ENCODE results near the gene ELAC2. TPM values are rescaled to one million over a fixed set of nuclear protein-coding genes. Genes with fewer than 3 reads are reported as not detected.
"Not testable (repeated sequence)": the region's sequence is repeated elsewhere in the genome, so short reads cannot be mapped to it uniquely, and the experiment has no call there.

ELAC2 gene
- total RNA-seq, 2 experiments from 2014 or later = 63.1 to 64.2 TPM

- intact Hi-C loops (cut with micrococcal nuclease) = no loop called here
- no peak for DNase-seq
- Mint-ChIP-seq H3K4me1 (ENCODE audit: low read depth) (no peaks in the 10 kb centered on the region), H3K9me3 (no peaks in the 10 kb centered on the region), H3K27ac (no peak overlapping the region), H3K4me3 (no peak overlapping the region), H3K36me3 (no peaks in the 10 kb centered on the region), H3K27me3 (peaks cover 17% of the 10 kb centered on the region)
- POLR2A ChIA-PET = no interaction called here
- CTCF ChIA-PET = no interaction called here
Observed at GRCh38 chr17:12982224-12982623, 35.6 kb downstream of the ELAC2 start.

DNA sequence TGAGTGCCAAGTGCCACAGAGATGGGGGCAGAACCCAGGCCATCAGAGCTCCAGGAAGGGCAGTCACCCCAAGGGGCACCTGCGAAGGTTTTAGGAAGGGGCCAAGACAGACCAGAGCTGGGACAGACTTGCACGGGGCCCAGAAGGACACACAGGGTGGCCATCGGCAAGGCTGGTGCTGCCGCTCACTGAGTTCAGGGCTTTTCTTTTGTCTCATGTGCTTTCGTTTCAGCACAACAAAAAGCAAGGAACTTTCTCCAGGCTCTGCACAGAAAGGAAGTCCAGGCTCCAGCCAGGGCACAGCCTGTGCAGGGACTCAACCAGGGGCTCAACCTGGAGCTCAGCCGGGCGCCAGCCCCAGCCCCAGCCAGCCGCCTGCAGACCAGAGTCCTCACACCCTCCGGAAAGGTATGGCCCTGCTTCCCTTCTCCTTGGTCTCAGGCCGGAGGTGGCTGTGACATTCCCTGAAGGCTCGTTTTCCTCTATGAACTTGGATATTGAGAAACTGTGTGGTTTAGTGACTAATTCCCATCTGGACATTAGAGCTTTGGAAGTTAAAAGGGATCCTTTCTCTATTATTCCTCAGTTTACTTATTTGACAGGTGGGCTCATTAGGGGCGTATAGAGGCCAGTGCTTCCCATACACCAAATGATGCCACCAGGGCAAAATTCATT, 37.9 kb downstream of the ELAC2 start:
- no peak overlapping the region for H3K27ac Mint-ChIP-seq
- no peak overlapping the region for H3K4me3 Mint-ChIP-seq
- POLR2A ChIA-PET = no interaction called here
- CTCF ChIA-PET = interaction anchor here (1.7 kb wide), 1 partner anchor 24 kb away, joined by 4 read pairs; no protein-coding TSS in a partner anchor
- no peaks in the 10 kb centered on the region for H3K4me1 Mint-ChIP-seq (ENCODE audit: low read depth)
- H3K9me3 Mint-ChIP-seq = no peaks in the 10 kb centered on the region
- H3K27me3 Mint-ChIP-seq = peaks cover 23% of the 10 kb centered on the region
- H3K36me3 Mint-ChIP-seq = no peaks in the 10 kb centered on the region
- no peak for DNase-seq
- intact Hi-C loops (cut with micrococcal nuclease) = no loop called here

DNA sequence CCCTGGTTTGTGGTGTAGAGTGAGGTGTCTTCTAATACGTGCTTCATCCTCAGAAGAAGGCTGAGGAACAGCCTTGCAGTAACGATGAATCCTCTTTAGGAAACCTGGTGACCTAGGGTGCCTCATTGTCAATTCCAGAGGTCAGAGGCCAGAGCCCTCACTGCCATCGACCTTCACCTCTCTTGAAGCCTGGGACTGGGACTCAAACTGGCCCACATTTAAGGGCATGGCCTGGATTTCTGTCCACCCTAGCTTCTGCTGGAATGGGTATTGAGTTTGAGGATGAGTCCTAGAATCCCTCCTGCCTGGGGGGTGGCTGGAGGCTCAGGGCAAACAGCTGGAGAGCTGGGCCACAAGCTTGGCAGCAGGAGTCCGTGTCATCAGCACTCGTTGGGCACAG, 38.6 kb downstream of the ELAC2 start:
- Mint-ChIP-seq H3K27ac (no peak overlapping the region), H3K36me3 (no peaks in the 10 kb centered on the region), H3K4me1 (ENCODE audit: low read depth) (peaks cover 3% of the 10 kb centered on the region), H3K27me3 (peaks cover 25% of the 10 kb centered on the region), H3K4me3 (no peak overlapping the region), H3K9me3 (no peaks in the 10 kb centered on the region)
- no peak for DNase-seq
- ChIA-PET POLR2A (no interaction called here), CTCF (interaction anchor here (1.7 kb wide), 1 partner anchor 25 kb away, joined by 4 read pairs; no protein-coding TSS in a partner anchor)
- intact Hi-C loops (cut with micrococcal nuclease) = no loop called here

DNA sequence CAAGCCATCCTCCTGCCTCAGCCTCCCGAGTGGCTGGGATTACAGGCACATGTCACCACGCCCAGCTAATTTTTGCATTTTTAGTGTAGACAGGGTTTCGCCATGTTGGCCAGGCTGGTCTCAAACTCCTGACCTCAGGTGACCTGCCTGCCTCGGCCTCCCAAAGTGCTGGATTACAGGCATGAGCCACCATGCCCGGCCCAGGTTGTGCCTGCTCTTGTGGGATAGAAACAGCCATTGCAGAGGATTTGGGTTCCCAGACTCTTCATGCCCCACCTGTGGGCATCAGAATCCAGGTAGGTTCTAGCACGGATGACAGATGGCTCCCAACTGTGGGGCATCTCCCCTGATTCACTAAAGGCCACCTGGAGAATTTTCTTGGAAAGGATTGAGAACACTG, 39.0 kb downstream of the ELAC2 start:
- H3K27ac Mint-ChIP-seq; CTCF ChIA-PET; intact Hi-C loops (cut with micrococcal nuclease); H3K4me3 Mint-ChIP-seq; H3K4me1 Mint-ChIP-seq (ENCODE audit: low read depth); H3K36me3 Mint-ChIP-seq; DNase-seq; POLR2A ChIA-PET; H3K9me3 Mint-ChIP-seq: not testable (repeated sequence)
- peaks cover 27% of the 10 kb centered on the region for H3K27me3 Mint-ChIP-seq

GRCh38 chr17:12977008-12977751, 40.6 kb downstream of the ELAC2 start:
- ChIA-PET CTCF (no interaction called here), POLR2A (no interaction called here)
- H3K4me3 Mint-ChIP-seq = no peak overlapping the region
- peaks cover 3% of the 10 kb centered on the region for H3K4me1 Mint-ChIP-seq (ENCODE audit: low read depth)
- H3K9me3 Mint-ChIP-seq = no peaks in the 10 kb centered on the region
- H3K27me3 Mint-ChIP-seq = peaks cover 32% of the 10 kb centered on the region
- no peak for DNase-seq
- no peak overlapping the region for H3K27ac Mint-ChIP-seq
- intact Hi-C loops (cut with micrococcal nuclease) = no loop called here
- H3K36me3 Mint-ChIP-seq = no peaks in the 10 kb centered on the region

GRCh38 chr17:12974005-12974531, 43.8 kb downstream of the ELAC2 start:
- ChIA-PET CTCF (no interaction called here), POLR2A (no interaction called here)
- Mint-ChIP-seq H3K4me1 (ENCODE audit: low read depth) (peaks cover 3% of the 10 kb centered on the region), H3K27me3 (peaks cover 30% of the 10 kb centered on the region), H3K9me3 (no peaks in the 10 kb centered on the region), H3K4me3 (no peak overlapping the region), H3K36me3 (no peaks in the 10 kb centered on the region), H3K27ac (no peak overlapping the region)
- no peak for DNase-seq
- intact Hi-C loops (cut with micrococcal nuclease) = no loop called here

DNA sequence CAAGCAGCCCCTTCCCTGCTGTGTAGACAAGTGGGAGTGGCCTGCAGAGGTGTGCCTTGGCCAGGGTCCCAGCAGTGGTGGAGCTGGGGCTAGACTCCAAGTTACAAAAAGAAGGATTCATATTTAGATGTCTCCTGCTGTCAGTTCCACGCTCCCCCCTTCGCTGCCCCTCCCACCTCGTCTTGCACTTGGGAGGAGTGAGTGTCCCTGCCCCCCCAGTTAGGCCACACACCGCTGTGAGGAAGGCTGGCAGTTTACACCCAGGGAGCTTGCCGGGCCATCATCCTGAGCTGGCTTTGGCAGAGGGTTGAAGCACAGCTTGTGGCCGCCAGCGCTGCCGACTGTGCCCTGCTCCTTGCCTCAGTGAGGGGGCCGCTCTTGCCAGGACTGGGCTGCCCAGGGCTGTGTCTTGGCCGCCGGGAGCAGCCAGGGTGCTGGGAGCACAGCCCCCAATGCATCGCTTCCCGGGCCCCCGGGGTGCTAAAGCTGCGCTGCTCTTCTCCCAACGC, 44.3 kb downstream of the ELAC2 start:
- Mint-ChIP-seq H3K27me3 (peaks cover 30% of the 10 kb centered on the region), H3K27ac (no peak overlapping the region), H3K4me3 (no peak overlapping the region), H3K9me3 (no peaks in the 10 kb centered on the region), H3K4me1 (ENCODE audit: low read depth) (peaks cover 3% of the 10 kb centered on the region), H3K36me3 (no peaks in the 10 kb centered on the region)
- POLR2A ChIA-PET = no interaction called here
- intact Hi-C loops (cut with micrococcal nuclease) = no loop called here
- CTCF ChIA-PET = no interaction called here
- no peak for DNase-seq

DNA sequence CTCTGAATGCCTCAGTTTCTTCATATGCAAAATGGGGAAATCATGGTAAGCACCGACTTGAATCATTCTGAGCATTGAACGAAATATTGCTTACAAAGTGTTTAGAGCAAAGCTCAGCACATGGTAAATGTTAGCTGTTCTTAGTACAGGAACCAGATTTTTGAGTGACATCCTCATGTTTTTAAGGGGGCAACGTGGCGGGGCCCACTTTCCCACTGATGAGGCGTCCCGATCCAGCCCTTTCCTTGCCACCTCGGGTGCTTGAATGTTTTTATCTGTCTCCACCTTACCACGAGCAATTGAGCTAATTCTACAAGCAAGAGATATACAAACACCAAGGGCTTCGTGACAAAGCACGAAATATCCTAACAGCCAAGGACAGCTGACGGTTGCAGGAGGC, 49.9 kb downstream of the ELAC2 start:
- H3K4me1 Mint-ChIP-seq (ENCODE audit: low read depth) = no peaks in the 10 kb centered on the region
- intact Hi-C loops (cut with micrococcal nuclease) = no loop called here
- DNase-seq = no peak
- no peaks in the 10 kb centered on the region for H3K36me3 Mint-ChIP-seq
- no peaks in the 10 kb centered on the region for H3K9me3 Mint-ChIP-seq
- POLR2A ChIA-PET = no interaction called here
- peaks cover 10% of the 10 kb centered on the region for H3K27me3 Mint-ChIP-seq
- no peak overlapping the region for H3K27ac Mint-ChIP-seq
- H3K4me3 Mint-ChIP-seq = no peak overlapping the region
- CTCF ChIA-PET = no interaction called here

- intact Hi-C loops (cut with micrococcal nuclease) = no loop called here
- no peak overlapping the region for H3K27ac Mint-ChIP-seq
- no peaks in the 10 kb centered on the region for H3K36me3 Mint-ChIP-seq
- POLR2A ChIA-PET = no interaction called here
- no peaks in the 10 kb centered on the region for H3K9me3 Mint-ChIP-seq
- H3K4me3 Mint-ChIP-seq = no peak overlapping the region
- peaks cover 7% of the 10 kb centered on the region for H3K27me3 Mint-ChIP-seq
- no peaks in the 10 kb centered on the region for H3K4me1 Mint-ChIP-seq (ENCODE audit: low read depth)
- CTCF ChIA-PET = no interaction called here
- DNase-seq = no peak
Observed at GRCh38 chr17:12966413-12966812, 51.4 kb downstream of the ELAC2 start.

DNA sequence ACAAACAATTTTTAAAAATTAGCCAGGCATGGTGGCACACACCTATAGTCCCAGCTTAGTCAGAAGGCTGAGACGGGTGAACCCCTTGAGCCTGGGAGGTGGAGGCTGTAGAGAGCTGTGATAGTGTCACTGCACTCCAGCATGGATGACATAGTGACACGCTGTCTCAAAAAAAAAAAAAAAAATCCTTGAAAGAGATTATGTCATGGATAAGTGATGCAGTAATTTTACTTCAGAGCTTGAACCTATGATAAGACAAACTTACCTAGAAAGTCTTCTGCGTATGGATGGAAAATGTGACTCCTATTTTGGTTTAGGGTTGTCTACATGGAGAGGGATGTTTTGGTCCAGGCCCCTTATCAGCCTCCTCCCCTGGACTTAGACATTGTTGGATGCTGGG, 51.8 kb downstream of the ELAC2 start:
- no peaks in the 10 kb centered on the region for H3K4me1 Mint-ChIP-seq (ENCODE audit: low read depth)
- H3K36me3 Mint-ChIP-seq = no peaks in the 10 kb centered on the region
- intact Hi-C loops (cut with micrococcal nuclease) = no loop called here
- no peak for DNase-seq
- peaks cover 7% of the 10 kb centered on the region for H3K27me3 Mint-ChIP-seq
- ChIA-PET POLR2A (no interaction called here), CTCF (no interaction called here)
- H3K4me3 Mint-ChIP-seq = no peak overlapping the region
- H3K9me3 Mint-ChIP-seq = no peaks in the 10 kb centered on the region
- H3K27ac Mint-ChIP-seq = no peak overlapping the region

- Mint-ChIP-seq H3K4me1 (ENCODE audit: low read depth) (no peaks in the 10 kb centered on the region), H3K27ac (no peak overlapping the region), H3K27me3 (peaks cover 7% of the 10 kb centered on the region), H3K4me3 (no peak overlapping the region), H3K36me3 (no peaks in the 10 kb centered on the region), H3K9me3 (no peaks in the 10 kb centered on the region)
- DNase-seq = no peak
- intact Hi-C loops (cut with micrococcal nuclease) = no loop called here
- ChIA-PET POLR2A (no interaction called here), CTCF (no interaction called here)
Observed at GRCh38 chr17:12964840-12965239, 53.0 kb downstream of the ELAC2 start.

DNA sequence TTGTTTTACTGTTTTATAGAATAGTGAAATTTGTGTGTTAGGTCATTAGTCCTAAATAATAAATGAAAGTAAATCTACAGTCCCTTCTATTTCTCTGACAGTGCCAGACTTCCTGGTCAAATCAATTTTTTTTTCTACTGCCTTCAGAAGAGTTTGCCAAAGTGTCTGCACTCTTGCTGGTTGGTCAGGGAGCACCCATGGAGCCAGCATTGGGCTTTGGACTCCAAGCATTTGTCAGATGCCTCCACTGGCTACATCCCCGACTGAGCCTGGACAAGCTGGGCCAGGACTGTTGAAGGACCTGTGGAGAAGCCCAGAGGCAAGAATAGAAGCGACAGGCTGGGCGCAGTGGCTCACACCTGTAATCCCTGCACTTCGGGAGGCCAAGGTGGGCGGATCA, 53.7 kb downstream of the ELAC2 start:
- no peaks in the 10 kb centered on the region for H3K9me3 Mint-ChIP-seq
- intact Hi-C loops (cut with micrococcal nuclease) = no loop called here
- DNase-seq = no peak
- H3K27ac Mint-ChIP-seq = no peak overlapping the region
- H3K27me3 Mint-ChIP-seq = peaks cover 6% of the 10 kb centered on the region
- H3K36me3 Mint-ChIP-seq = no peaks in the 10 kb centered on the region
- POLR2A ChIA-PET = no interaction called here
- CTCF ChIA-PET = no interaction called here
- no peaks in the 10 kb centered on the region for H3K4me1 Mint-ChIP-seq (ENCODE audit: low read depth)
- no peak overlapping the region for H3K4me3 Mint-ChIP-seq

GRCh38 chr17:12963505-12963904, 54.3 kb downstream of the ELAC2 start:
- intact Hi-C loops (cut with micrococcal nuclease) = no loop called here
- POLR2A ChIA-PET = no interaction called here

More at GRCh38 chr17:12963505-12963904, 54.3 kb downstream of the ELAC2 start:
- H3K27ac Mint-ChIP-seq = no peak overlapping the region
- peaks cover 3% of the 10 kb centered on the region for H3K9me3 Mint-ChIP-seq
- no peaks in the 10 kb centered on the region for H3K4me1 Mint-ChIP-seq (ENCODE audit: low read depth)
- H3K4me3 Mint-ChIP-seq = no peak overlapping the region
- no peak for DNase-seq
- H3K27me3 Mint-ChIP-seq = peaks cover 6% of the 10 kb centered on the region
- CTCF ChIA-PET = no interaction called here
- no peaks in the 10 kb centered on the region for H3K36me3 Mint-ChIP-seq
